Astrocyte (in vitro differentiated cells and primary cell): ENCODE measurements around the gene TPM1. TPM values are rescaled to one million over a fixed set of nuclear protein-coding genes. Genes with fewer than 3 reads are reported as not detected.

Experiments
- DNase-seq: peaks from one replicate; pipeline ENCODE4 v3.0.0-alpha.2; 2010; ENCODE audit warnings: low read depth
- FAIRE-seq: peaks from 2 replicates; lab custom pipeline; 2011; peaks lifted over from hg19 to GRCh38; lab: Jason Lieb, UNC
- H2AFZ ChIP-seq: 2 replicates; pipeline ENCODE4 v1.6.0; 2012; ENCODE audit warnings: low read depth, low read length, inconsistent platforms
- H3K27ac ChIP-seq: 2 replicates; pipeline ENCODE4 v1.5.1; 2011; ENCODE audit warnings: low read depth, low read length, inconsistent platforms
- H3K27me3 ChIP-seq: 2 replicates; pipeline ENCODE4 v1.6.0; 2011; ENCODE audit warnings: low read length, inconsistent platforms; ENCODE audit not compliant: insufficient read depth
- H3K36me3 ChIP-seq: 2 replicates; pipeline ENCODE4 v1.5.1; 2011; ENCODE audit warnings: low read length, inconsistent platforms; ENCODE audit not compliant: insufficient read depth
- H3K4me1 ChIP-seq: 2 replicates; pipeline ENCODE4 v1.5.1; 2011; ENCODE audit warnings: low read length, inconsistent platforms; ENCODE audit not compliant: insufficient read depth
- H3K4me2 ChIP-seq: 2 replicates; pipeline ENCODE4 v1.6.0; 2012; ENCODE audit warnings: low read length, inconsistent platforms
- H3K4me3 ChIP-seq: 2 replicates; pipeline ENCODE4 v1.5.1; 2011; ENCODE audit warnings: low read depth, mild to moderate bottlenecking, low read length, inconsistent platforms; ENCODE audit not compliant: insufficient read depth
- H3K79me2 ChIP-seq: 2 replicates; pipeline ENCODE4 v1.6.0; 2012; ENCODE audit warnings: mild to moderate bottlenecking, low read length, inconsistent platforms; ENCODE audit not compliant: insufficient read depth
- H3K9ac ChIP-seq: 2 replicates; pipeline ENCODE4 v1.6.0; 2012; ENCODE audit warnings: mild to moderate bottlenecking, low read length, inconsistent platforms
- H3K9me3 ChIP-seq: 2 replicates; pipeline ENCODE4 v1.5.1; 2012; ENCODE audit warnings: low read depth, mild to moderate bottlenecking, low read length, inconsistent platforms; ENCODE audit not compliant: insufficient read depth
- H4K20me1 ChIP-seq: 2 replicates; pipeline ENCODE4 v1.6.0; 2012; ENCODE audit warnings: low read length, inconsistent platforms; ENCODE audit not compliant: insufficient read depth
- H3K27ac Mint-ChIP-seq: one replicate; pipeline ENCODE4 v1.8.0; 2021; ENCODE audit warnings: mild to moderate bottlenecking, mixed read lengths; ENCODE audit not compliant: unreplicated experiment
- H3K27me3 Mint-ChIP-seq: one replicate; pipeline ENCODE4 v1.8.0; 2021; ENCODE audit warnings: low read depth, mixed read lengths; ENCODE audit not compliant: unreplicated experiment
- H3K36me3 Mint-ChIP-seq: one replicate; pipeline ENCODE4 v1.8.0; 2021; ENCODE audit warnings: low read depth, mixed read lengths; ENCODE audit not compliant: unreplicated experiment
- H3K4me1 Mint-ChIP-seq: one replicate; pipeline ENCODE4 v1.8.0; 2021; ENCODE audit warnings: low read depth, mixed read lengths; ENCODE audit not compliant: unreplicated experiment
- H3K4me3 Mint-ChIP-seq: one replicate; pipeline ENCODE4 v1.8.0; 2021; ENCODE audit warnings: mild to moderate bottlenecking, moderate library complexity, mixed read lengths; ENCODE audit not compliant: unreplicated experiment
- H3K9me3 Mint-ChIP-seq: one replicate; pipeline ENCODE4 v1.8.0; 2021; ENCODE audit warnings: mild to moderate bottlenecking, mixed read lengths; ENCODE audit not compliant: unreplicated experiment
- EZH2 ChIP-seq: IDR thresholded peaks from 2 replicates; pipeline ENCODE4 v1.6.1; 2012; ENCODE audit warnings: mild to moderate bottlenecking, low read length, inconsistent platforms; ENCODE audit not compliant: insufficient read depth
- total RNA-seq: library from RNA; stranded (reverse); gene quantifications from 2 replicates; pipeline ENCODE4 v1.2.1, GENCODE V29; 2021
- TF ChIP-seq, protein P1 (sequence below): IDR thresholded peaks from 2 replicates; pipeline ENCODE4 v1.5.1; 2011; ENCODE audit warnings: low read depth, mild to moderate bottlenecking, inconsistent platforms, low read length, moderate library complexity; ENCODE audit not compliant: insufficient read depth

TPM1 gene
- total RNA-seq, 1 donor from 2014 or later, result 2,922 TPM

DNA sequence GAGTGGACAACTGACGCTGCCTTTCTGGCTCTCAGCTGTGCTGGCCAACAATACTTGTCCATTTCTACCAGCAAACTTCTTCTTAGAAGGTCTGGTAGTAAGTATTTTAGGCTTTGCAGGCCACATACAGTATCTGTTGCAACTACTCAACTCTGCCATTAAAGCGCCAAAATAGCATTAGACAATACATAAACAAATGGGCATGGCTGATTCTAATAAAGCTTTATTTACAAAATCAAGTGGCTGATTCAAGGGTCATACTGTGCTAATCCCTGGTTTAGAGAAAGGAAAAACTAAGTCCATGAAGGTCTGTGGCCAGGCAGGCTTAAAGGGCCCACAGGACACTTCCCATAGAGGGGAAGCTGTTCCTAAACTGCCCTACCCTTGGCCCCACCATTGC is 26.3 kb upstream of the TPM1 start:
- no peaks in the 10 kb centered on the region for H3K27me3 ChIP-seq
- no peaks in the 10 kb centered on the region for H3K36me3 Mint-ChIP-seq
- no peak for TF ChIP-seq EZH2
- TF ChIP-seq, protein P1, sequence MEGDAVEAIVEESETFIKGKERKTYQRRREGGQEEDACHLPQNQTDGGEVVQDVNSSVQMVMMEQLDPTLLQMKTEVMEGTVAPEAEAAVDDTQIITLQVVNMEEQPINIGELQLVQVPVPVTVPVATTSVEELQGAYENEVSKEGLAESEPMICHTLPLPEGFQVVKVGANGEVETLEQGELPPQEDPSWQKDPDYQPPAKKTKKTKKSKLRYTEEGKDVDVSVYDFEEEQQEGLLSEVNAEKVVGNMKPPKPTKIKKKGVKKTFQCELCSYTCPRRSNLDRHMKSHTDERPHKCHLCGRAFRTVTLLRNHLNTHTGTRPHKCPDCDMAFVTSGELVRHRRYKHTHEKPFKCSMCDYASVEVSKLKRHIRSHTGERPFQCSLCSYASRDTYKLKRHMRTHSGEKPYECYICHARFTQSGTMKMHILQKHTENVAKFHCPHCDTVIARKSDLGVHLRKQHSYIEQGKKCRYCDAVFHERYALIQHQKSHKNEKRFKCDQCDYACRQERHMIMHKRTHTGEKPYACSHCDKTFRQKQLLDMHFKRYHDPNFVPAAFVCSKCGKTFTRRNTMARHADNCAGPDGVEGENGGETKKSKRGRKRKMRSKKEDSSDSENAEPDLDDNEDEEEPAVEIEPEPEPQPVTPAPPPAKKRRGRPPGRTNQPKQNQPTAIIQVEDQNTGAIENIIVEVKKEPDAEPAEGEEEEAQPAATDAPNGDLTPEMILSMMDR, result no peak
- H3K4me1 ChIP-seq, result peaks cover 60% of the 10 kb centered on the region
- H3K9me3 Mint-ChIP-seq, result peaks cover 5% of the 10 kb centered on the region
- no peak for DNase-seq
- no peak for FAIRE-seq
- H3K27ac Mint-ChIP-seq, result peak overlapping the region; percentile 70
- no peak overlapping the region for H3K4me3 Mint-ChIP-seq
- no peaks in the 10 kb centered on the region for H3K27me3 Mint-ChIP-seq
- H3K9ac ChIP-seq, result peak overlapping the region; percentile 4
- peak overlapping the region; percentile 20 for H3K27ac ChIP-seq
- H4K20me1 ChIP-seq, result no peaks in the 10 kb centered on the region
- no peak overlapping the region for H2AFZ ChIP-seq
- no peak overlapping the region for H3K4me3 ChIP-seq
- no peaks in the 10 kb centered on the region for H3K79me2 ChIP-seq
- H3K9me3 ChIP-seq, result no peaks in the 10 kb centered on the region
- peaks cover 44% of the 10 kb centered on the region for H3K4me1 Mint-ChIP-seq
- no peak overlapping the region for H3K4me2 ChIP-seq
- no peaks in the 10 kb centered on the region for H3K36me3 ChIP-seq

DNA sequence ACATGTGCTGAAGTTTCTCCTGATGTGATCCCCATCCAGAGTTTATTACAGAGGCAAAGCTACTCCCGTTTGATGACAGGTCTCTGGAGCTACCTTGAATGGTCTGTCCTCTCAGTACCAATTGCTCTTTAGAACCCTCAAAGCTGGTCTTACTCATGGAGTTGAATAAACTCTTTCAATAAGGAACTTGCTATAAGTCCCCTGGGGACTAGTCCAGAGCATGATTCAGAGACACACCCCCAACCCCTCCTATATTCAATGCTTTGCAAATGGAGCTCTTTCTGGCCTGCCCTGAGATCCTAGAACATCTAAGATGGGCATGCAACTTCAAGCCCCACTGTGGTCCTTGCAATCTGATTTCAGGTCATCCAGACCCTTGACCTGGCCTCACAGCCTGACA is 23.9 kb upstream of the TPM1 start:
- Histone ChIP-seq H3K27me3 (no peaks in the 10 kb centered on the region), H3K27ac (peak overlapping the region; percentile 83), H3K79me2 (no peaks in the 10 kb centered on the region), H3K4me3 (no peak overlapping the region), H2AFZ (no peak overlapping the region), H3K4me2 (peak overlapping the region; percentile 55), H4K20me1 (no peaks in the 10 kb centered on the region), H3K9me3 (no peaks in the 10 kb centered on the region), H3K36me3 (no peaks in the 10 kb centered on the region), H3K4me1 (peaks cover 67% of the 10 kb centered on the region), H3K9ac (no peak overlapping the region)
- H3K36me3 Mint-ChIP-seq, result no peaks in the 10 kb centered on the region
- H3K27ac Mint-ChIP-seq, result no peak overlapping the region
- no peaks in the 10 kb centered on the region for H3K27me3 Mint-ChIP-seq
- DNase-seq (no peak), FAIRE-seq (no peak)
- no peak for TF ChIP-seq EZH2
- TF ChIP-seq, protein P1, result no peak
- H3K4me1 Mint-ChIP-seq, result peaks cover 45% of the 10 kb centered on the region
- no peak overlapping the region for H3K4me3 Mint-ChIP-seq
- H3K9me3 Mint-ChIP-seq, result no peaks in the 10 kb centered on the region

DNA sequence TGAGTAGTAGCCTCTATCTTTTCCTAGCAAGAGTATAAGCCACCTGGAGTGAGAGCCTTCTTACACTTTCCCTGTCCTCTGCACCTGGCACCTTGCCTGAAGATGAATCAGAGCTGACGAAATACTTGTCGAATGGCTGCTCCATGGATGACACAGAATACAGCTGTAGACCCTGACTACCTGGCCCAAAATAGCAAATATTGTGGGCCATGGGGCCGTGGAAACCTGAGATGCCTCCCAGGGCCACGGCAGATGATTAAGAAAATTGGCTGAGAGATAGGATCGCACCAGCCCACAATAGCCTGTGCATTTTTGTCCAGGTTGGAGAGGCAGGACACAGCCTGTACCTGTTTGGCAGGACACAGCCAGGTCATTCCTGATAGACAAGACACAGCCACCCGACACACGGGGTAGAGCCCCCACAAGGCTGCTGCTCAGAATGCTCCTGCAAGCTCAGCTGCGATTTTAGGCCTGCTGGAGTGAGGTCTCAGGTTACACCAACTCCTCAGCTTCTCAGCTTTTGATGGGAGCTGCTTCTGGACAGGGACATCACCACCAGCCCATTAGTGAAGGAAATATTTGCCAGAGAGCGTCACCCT is 22.9 kb upstream of the TPM1 start:
- H3K27me3 Mint-ChIP-seq, result no peaks in the 10 kb centered on the region
- Histone ChIP-seq H3K4me2 (peak overlapping the region; percentile 55), H3K27ac (peak overlapping the region; percentile 83), H3K4me3 (no peak overlapping the region), H3K4me1 (peaks cover 62% of the 10 kb centered on the region), H3K9ac (peak overlapping the region; percentile 43), H4K20me1 (no peaks in the 10 kb centered on the region), H2AFZ (no peak overlapping the region), H3K36me3 (no peaks in the 10 kb centered on the region), H3K27me3 (no peaks in the 10 kb centered on the region), H3K9me3 (no peaks in the 10 kb centered on the region), H3K79me2 (no peaks in the 10 kb centered on the region)
- no peak for TF ChIP-seq EZH2
- TF ChIP-seq, protein P1, result no peak
- DNase-seq (peak; percentile 92), FAIRE-seq (no peak)
- H3K4me1 Mint-ChIP-seq, result peaks cover 39% of the 10 kb centered on the region
- peak overlapping the region; percentile 41 for H3K27ac Mint-ChIP-seq
- H3K4me3 Mint-ChIP-seq, result no peak overlapping the region
- H3K36me3 Mint-ChIP-seq, result no peaks in the 10 kb centered on the region
- H3K9me3 Mint-ChIP-seq, result no peaks in the 10 kb centered on the region
